CD4-positive, alpha-beta T cell treated with Interleukin-1 beta for 1 hour (primary cell): ENCODE data around the gene UBA3.

ENCODE experiments used
- DNase-seq, 2 donors: peaks; one replicate each; pipeline ENCODE4 v3.0.0-alpha.2; 2020 to 2022

The UBA3 gene

GRCh38 chr3:69065318-69065964 lies 14.7 kb downstream of the UBA3 start:
- DNase-seq: peak in 1 of 2 donors; percentile 51

DNA sequence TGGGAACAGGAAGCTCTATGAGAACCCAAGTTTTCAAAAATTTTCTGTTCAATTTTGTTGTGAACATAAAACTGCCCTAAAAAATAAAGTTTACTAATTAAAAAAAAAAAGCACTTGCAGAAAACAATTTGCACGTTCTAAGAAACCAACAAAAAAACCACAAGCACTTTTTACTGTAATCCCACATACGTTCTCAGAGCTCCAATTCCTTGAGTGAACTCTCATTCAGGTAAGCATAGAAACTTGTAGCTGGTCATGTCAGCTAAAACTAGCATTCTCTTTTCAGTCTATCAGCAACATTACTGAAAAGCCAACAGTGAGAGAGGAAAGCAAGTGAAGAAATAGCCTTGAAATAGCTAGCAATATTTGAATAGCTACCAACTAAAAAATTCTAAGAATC lies 16.5 kb downstream of the UBA3 start:
- no peak for DNase-seq

- DNase-seq: no peak
Measured at GRCh38 chr3:69059688-69060087, 20.5 kb downstream of the UBA3 start.

DNA sequence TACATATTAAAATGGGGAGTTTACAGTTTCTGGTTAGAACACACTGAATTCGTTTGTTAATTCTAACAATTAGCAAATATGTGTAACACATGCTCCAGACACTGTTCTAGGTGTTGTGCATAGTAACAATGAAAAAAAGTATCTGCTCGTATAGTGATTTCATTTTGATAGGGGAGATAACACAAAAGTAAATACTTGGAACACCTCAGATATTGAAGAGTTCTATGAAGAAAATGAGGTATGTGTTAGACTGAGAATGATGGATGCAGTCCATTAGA lies 21.3 kb downstream of the UBA3 start:
- no peak for DNase-seq

GRCh38 chr3:69058180-69058946 lies 21.8 kb downstream of the UBA3 start:
- peak; percentile 13 to 51 for DNase-seq

DNA sequence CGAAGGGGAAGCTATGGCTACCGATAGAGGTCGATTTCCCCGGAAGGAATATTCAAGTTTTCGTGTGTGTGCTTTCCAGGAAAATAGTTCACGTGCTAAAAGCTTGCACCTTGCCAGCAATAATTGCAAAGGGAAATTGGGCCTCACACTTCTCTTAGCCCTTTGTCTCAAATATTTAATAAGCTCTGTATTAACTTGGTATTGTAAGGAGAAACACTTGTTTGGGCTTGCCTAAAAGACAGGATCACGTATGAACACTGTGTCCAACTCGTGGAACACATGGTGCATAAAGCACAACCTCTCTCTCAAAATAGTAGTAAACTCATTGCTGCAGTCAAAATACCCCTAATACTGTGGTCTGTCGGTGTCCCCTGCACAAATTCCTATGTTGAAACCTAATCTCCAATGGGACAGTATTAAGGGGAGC lies 27.7 kb downstream of the UBA3 start:
- DNase-seq: no peak

- peak; percentile 97 to 98 for DNase-seq
Measured at GRCh38 chr3:69051756-69052471, 28.3 kb downstream of the UBA3 start, which contains the start of gene TMF1. Gene TMF1, minus strand, starts transcription at chr3:69052333. Its CDS starts 247 bp downstream, at chr3:69052086.

DNA sequence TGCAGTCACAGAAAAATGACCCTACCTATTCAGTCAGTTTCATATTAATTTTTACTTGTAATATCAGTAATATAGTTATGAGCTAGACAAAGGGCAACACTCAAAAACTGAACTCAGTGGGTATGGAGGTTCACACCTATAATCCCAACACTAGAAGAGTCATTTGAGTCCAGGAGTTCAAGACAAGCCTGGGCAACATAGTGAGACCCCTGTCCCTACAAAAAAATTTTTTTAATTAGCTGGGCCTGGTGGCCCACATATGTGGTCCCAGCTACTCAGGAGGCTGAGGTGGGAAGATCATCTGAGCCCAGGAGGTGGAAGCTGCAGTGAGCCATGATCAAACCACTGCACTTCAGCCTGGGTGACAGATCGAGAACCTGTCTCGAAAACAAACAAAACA lies 31.2 kb downstream of the UBA3 start:
- no peak for DNase-seq

GRCh38 chr3:69044608-69045007 lies 35.6 kb downstream of the UBA3 start:
- DNase-seq: no peak

DNA sequence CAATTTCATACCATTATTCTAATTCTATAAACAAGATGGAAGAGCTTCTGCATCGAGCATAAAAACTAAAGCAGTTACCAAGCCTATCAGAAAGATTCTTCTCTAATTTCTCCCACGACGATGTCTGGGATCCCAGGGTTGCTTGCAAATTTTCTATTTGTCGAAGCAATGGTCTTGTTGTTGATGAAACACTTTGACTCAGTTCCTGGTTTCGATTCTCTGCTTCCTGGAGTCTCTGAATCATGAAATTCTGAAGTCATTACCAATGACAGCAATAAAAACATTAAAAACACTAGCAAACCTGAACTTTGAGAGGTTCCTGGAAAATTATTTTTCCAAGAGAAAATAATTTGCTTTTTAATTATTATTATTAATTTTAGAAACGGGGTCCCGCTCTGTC lies 46.7 kb downstream of the UBA3 start:
- peak in 1 of 2 donors; percentile 7 for DNase-seq

GRCh38 chr3:69032737-69033136 lies 47.4 kb downstream of the UBA3 start:
- no peak for DNase-seq

DNA sequence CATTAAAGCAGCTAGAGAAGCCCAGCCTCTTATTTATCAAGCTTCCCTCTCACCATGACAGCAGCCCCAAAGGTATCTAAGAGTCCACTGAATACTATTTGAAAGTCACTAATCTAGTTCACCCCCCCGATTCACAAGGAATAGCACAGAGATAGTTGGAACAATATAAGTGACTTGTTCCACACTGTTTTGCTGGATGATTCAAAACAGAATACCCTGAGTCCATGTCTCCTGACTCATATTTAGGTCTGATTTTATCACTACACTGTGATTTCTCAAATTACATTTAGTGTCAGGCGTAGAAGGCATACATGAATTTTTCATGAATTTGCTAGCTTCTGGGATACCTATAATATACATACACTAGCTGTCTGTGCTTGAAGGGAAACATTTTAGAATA lies 48.0 kb downstream of the UBA3 start:
- no peak for DNase-seq

DNA sequence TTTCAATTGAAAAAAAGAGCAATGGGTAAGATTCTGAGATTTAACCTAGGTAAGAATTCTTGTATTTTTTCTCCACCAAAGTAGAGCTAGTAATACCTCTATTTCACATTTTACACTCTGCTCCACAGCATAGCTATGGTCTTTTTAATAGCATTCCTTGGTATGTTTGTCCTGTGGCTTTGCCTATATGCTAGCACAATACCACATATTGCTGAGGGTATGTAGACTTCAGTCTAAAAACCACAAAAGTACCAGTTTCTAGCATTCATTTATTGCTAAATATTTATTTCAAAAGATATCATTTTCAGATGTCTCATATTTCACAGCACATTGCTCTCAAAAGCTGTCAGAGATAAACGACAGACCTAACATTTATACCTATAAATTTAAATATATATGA lies 48.5 kb downstream of the UBA3 start:
- no peak for DNase-seq

- DNase-seq: no peak
Measured at GRCh38 chr3:69020857-69021256, 59.3 kb downstream of the UBA3 start.

- no peak for DNase-seq
Measured at GRCh38 chr3:69020424-69020823, 59.7 kb downstream of the UBA3 start.

GRCh38 chr3:69016901-69017300 lies 63.3 kb downstream of the UBA3 start:
- DNase-seq: no peak

DNA sequence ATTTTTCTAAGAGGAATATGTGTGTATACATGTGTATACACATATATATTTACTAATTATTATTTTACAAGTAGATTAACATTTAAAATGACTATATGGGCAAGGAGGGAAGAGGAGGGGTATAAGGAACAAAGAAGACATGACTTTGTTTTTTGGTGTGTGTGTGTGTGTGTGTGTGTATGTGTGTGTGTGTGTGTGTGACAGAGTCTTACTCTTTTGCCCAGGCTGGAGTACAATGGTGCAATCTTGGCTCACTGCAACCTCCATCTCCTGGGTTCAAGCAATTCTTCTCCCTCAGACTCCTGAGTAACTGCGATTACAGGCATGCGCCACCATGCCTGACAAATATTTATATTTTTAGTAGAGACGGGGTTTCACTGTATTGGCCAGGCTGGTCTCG lies 64.1 kb downstream of the UBA3 start:
- no peak for DNase-seq

DNA sequence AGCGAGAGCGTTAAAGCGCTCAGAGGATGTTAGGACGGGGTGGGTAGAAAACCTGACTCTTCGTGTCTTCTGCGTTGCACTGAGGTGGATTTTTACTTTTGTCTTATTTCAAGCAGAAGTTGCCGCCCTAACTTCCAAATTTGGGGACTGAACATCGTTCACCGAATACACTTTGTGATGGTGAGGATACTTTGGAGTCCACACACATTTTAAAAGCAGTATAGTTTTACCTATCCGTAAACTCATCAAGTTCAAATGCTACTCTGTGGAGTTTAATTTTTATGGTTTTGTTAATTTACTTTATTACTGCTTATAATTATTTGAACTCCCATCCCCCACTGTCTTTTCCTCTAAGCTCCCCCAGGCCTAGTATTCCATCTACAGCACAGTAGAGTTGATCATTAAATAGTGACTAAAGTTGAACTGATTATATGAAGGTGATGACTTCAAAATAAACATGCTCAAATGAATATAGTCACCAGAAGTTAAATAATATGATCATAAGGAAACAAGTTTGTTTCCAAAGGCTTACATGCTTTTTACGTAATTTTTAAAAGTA lies 66.1 kb downstream of the UBA3 start:
- DNase-seq: no peak

GRCh38 chr3:69013253-69014021 lies 66.7 kb downstream of the UBA3 start, which contains the start of gene EOGT:
Gene EOGT, minus strand, starts transcription at chr3:69013684. Its CDS starts 3,838 bp downstream, at chr3:69009846.
- peak; percentile 80 to 85 for DNase-seq

DNA sequence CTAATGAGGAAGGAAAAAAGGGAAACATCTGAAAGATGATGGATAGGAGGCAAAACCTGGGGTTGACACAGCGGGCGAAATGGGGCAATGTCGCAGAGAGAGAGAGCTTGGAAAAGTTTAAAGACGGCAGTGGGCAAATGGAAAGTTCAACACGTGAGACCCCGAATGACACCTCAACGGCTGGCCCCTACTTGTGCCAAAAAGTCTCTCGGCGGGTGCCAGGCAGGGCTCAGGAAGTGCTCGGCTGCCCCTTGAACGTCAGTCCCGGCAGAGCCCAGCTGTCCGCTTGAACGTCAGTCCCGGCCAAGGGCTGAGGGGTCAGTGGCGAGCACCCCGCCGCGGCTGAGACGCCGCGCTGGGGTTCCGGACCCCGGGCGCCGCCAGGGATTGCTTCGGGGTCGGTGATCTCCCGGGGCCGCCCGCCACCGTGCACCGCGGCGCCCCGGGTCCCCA lies 67.3 kb downstream of the UBA3 start:
- DNase-seq: peak; percentile 28 to 31

DNA sequence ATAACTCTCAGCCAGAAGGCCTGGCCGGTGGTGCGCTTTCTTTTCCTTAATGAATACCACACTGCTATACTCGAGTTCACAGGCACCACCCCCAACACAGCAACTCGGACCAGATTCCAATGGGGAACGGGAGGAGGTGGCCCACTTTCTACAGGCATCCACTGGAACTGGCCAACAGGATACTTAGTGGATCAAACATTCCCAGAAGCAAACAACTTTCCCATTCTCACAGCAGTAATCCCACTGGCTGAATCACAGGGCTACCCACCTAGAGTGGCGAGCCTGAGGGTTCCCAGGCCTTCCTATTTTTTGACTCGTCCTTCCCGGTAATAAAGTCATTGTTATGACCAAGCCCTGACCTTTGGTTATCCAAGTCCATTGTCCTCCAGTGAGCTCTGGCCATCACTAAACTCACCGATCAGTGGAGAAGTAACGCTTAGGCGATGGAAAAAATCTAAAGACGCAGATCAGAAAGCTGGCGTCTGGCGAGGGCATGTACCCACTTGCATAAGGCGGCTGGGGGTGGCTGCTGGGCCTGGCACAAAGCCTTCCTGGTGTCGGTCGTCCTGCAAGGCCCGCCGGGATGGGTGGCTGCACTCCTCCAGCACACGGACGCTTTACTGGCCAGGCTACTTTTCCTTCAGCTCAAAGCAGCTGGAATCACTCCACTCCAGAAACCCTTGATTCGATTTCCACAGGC lies 67.9 kb downstream of the UBA3 start:
- no peak for DNase-seq

GRCh38 chr3:69011096-69011730 lies 69.0 kb downstream of the UBA3 start:
- no peak for DNase-seq
